GM12874 (cell line): ENCODE data around the gene ALDH4A1.

Experiments used
- CTCF ChIP-seq: IDR thresholded peaks from 2 replicates; pipeline ENCODE4 v1.5.1; 2011; ENCODE audit warnings: low read depth, mild to moderate bottlenecking, control low read depth, low read length, moderate library complexity; ENCODE audit not compliant: insufficient read depth

Gene ALDH4A1

GRCh38 chr1:18849261-18849711, 53.1 kb downstream of the ALDH4A1 start:
- TF ChIP-seq CTCF, result no peak

- TF ChIP-seq CTCF, result no peak
Measured at GRCh38 chr1:18840145-18840544, 62.2 kb downstream of the ALDH4A1 start.

- TF ChIP-seq CTCF, result no peak
Measured at GRCh38 chr1:18836654-18837053, 65.7 kb downstream of the ALDH4A1 start.

GRCh38 chr1:18831656-18832055, 70.7 kb downstream of the ALDH4A1 start:
- TF ChIP-seq CTCF, result no peak

GRCh38 chr1:18830596-18830995, 71.8 kb downstream of the ALDH4A1 start:
- no peak for TF ChIP-seq CTCF

- no peak for TF ChIP-seq CTCF
Measured at GRCh38 chr1:18829671-18830070, 72.7 kb downstream of the ALDH4A1 start.

- TF ChIP-seq CTCF, result no peak
Measured at GRCh38 chr1:18828224-18828623, 74.1 kb downstream of the ALDH4A1 start.

- TF ChIP-seq CTCF, result no peak
Measured at GRCh38 chr1:18823438-18823837, 78.9 kb downstream of the ALDH4A1 start.
